K562 (cell line): ENCODE results near the gene NPR2. TPM values are rescaled to one million over a fixed set of nuclear protein-coding genes. Genes with fewer than 3 reads are reported as not detected.
A peak's percentile ranks its signal among the peaks of the same experiment; 100 is the strongest.

Experiments used
- ATAC-seq: fragments of 200-7000 bp; cut with Tn5 transposase; 3 replicates; pipeline ENCODE4 v1.9.1; 2020; ENCODE audit warnings: moderate library complexity
- BruUV-seq: library from RNA; stranded (reverse); fragments of 400-500 nt; replicated peaks from 2 replicates; lab custom pipeline; 2021; lab: Mats Ljungman, UMichigan
- CTCF ChIA-PET: fragments of 300-600 bp; formaldehyde crosslinking; extraction: SDS; loops from one replicate; lab custom pipeline; 2021; ENCODE audit warnings: low intra/inter-chr PET ratio; lab: Yijun Ruan, JAX
- POLR2A ChIA-PET: fragments of 300-600, 350-650 bp; sonication (Branson Sonifier 250); formaldehyde crosslinking; extraction: SDS; loops from one replicate; lab custom pipeline; 2021; ENCODE audit warnings: antibody characterized with exemption, inconsistent platforms; lab: Yijun Ruan, JAX
- DNase-seq, 4 experiments: peaks; one replicate each; pipeline versions ENCODE4 v3.0.0 to v3.0.0-alpha.2; 2011 to 2018; ENCODE audit warnings: low spot score in 3 of 4, mixed read lengths in 3 of 4; ENCODE audit errors: extremely low read depth in 1 of 4
- FAIRE-seq: peaks from 2 replicates; lab custom pipeline; 2011; peaks lifted over from hg19 to GRCh38; lab: Jason Lieb, UNC
- H2AFZ ChIP-seq: 2 replicates; pipeline ENCODE4 v1.6.0; 2011; ENCODE audit warnings: low read depth, low read length, control low read depth, inconsistent platforms
- H3K27ac ChIP-seq: fragments of 200-600 bp; 3 replicates; pipeline ENCODE4 v1.8.0; 2011; ENCODE audit warnings: low read depth, mild to moderate bottlenecking, control low read depth, inconsistent platforms, low read length, moderate library complexity, mixed read lengths; ENCODE audit errors: extremely low read depth
- H3K27me3 ChIP-seq, 2 experiments: fragments of 300-600 bp in 1 of 2; 2 replicates in 1 of 2; 3 replicates in 1 of 2; pipeline versions ENCODE4 v1.6.0 to v1.8.0; 2011; ENCODE audit warnings: inconsistent platforms in 2 of 2, low read length in 2 of 2, mild to moderate bottlenecking in 1 of 2, mixed read lengths in 1 of 2, moderate library complexity in 1 of 2; ENCODE audit not compliant: control insufficient read depth in 2 of 2, insufficient read depth in 2 of 2
- H3K36me3 ChIP-seq: fragments of 300-600 bp; 3 replicates; pipeline ENCODE4 v1.8.0; 2011; ENCODE audit warnings: mild to moderate bottlenecking, low read length, inconsistent platforms; ENCODE audit not compliant: control insufficient read depth, insufficient read depth
- H3K4me1 ChIP-seq, 2 experiments: fragments of 200-600 bp in 1 of 2; replicated peaks in 1 of 2; 2 replicates in 1 of 2; 3 replicates in 1 of 2; pipeline versions ENCODE4 v1.5.1 to v1.8.0; 2011; ENCODE audit warnings: inconsistent platforms in 2 of 2, low read length in 2 of 2, mild to moderate bottlenecking in 1 of 2, mixed read lengths in 1 of 2, moderate library complexity in 1 of 2; ENCODE audit not compliant: control insufficient read depth in 2 of 2, insufficient read depth in 2 of 2
- H3K4me2 ChIP-seq: 2 replicates; pipeline ENCODE4 v1.6.1; 2011; ENCODE audit warnings: low read length, control low read depth, inconsistent platforms, mixed read lengths; ENCODE audit not compliant: insufficient read depth
- H3K4me3 ChIP-seq: fragments of 200-600 bp; sonication (generic), shearing (Covaris generic); 2 replicates; pipeline ENCODE4 v1.5.1; 2016; ENCODE audit warnings: control low read depth, inconsistent platforms
- H3K79me2 ChIP-seq: fragments of 200-600 bp; 3 replicates; pipeline ENCODE4 v1.8.0; 2011; ENCODE audit warnings: low read length, inconsistent platforms; ENCODE audit not compliant: control insufficient read depth, insufficient read depth
- H3K9ac ChIP-seq, 2 experiments: 2 replicates each; pipeline versions ENCODE4 v1.6.0 to v1.6.1; 2011; ENCODE audit warnings: low read depth in 2 of 2, low read length in 2 of 2, control low read depth in 1 of 2, inconsistent platforms in 1 of 2, mild to moderate bottlenecking in 1 of 2, mixed read lengths in 1 of 2; ENCODE audit not compliant: insufficient read depth in 1 of 2
- H3K9me1 ChIP-seq: one replicate; pipeline ENCODE4 v1.6.0; 2011; ENCODE audit warnings: inconsistent platforms, mild to moderate bottlenecking, low read length, moderate library complexity; ENCODE audit not compliant: control insufficient read depth, insufficient read depth
- H3K9me3 ChIP-seq: replicated peaks from 2 replicates; pipeline ENCODE4 v1.5.1; 2011; ENCODE audit warnings: low read depth, low read length, inconsistent platforms; ENCODE audit not compliant: control insufficient read depth, insufficient read depth
- H4K20me1 ChIP-seq: replicated peaks from 2 replicates; pipeline ENCODE4 v1.6.1; 2011; ENCODE audit warnings: low read length, inconsistent platforms, mixed read lengths; ENCODE audit not compliant: control insufficient read depth, insufficient read depth
- CHD1 ChIP-seq: fragments of 200-600 bp; sonication (generic); IDR thresholded peaks from one replicate; pipeline ENCODE4 v1.6.1; 2012; ENCODE audit warnings: mild to moderate bottlenecking, moderate library complexity, low read length, inconsistent platforms
- SRSF1 ChIP-seq: fragments of 200-400 bp; formaldehyde crosslinking; IDR thresholded peaks from 2 replicates; pipeline ENCODE4 v1.6.1; 2017; ENCODE audit warnings: mild to moderate bottlenecking, low read depth, low read length, moderate library complexity
- WGBS: fragments of 100-300 bp; shearing (Covaris generic); methylation state at CpG from one replicate; pipeline ENCODE4 v1.1.6; 2016; ENCODE audit warnings: low coverage, mixed read lengths; ENCODE audit not compliant: insufficient coverage; ENCODE audit errors: missing lambda C conversion rate; 5-methylcytosine and 5-hydroxymethylcytosine counted together
- in situ Hi-C: fragments of 300-500 bp; cut with MboI; formaldehyde crosslinking; loops from 4 replicates; pipeline ENCODE4 v1.15.0; 2018; ENCODE audit warnings: inconsistent platforms, mixed read lengths
- intact Hi-C: fragments of 100-400 bp; cut with micrococcal nuclease; formaldehyde crosslinking; loops from 2 replicates; pipeline ENCODE4 v1.14.2; 2022
- polyA plus RNA-seq, 8 experiments: library from polyadenylated mRNA; depleted of rRNA in 4 of 8; stranded (reverse) in 5 of 8; unstranded in 3 of 8; fragments of >200 nt; fragmentation: Nextera tagmentation in 2 of 8; fragmentation: Illumina TruSeq in 1 of 8; extraction: Ambion mirVana in 2 of 8; extraction: Trizol in 1 of 8; gene quantifications; 2 replicates each; pipeline versions ENCODE4 v1.2.1 to v1.2.3, GENCODE V29; 2011 to 2014; ENCODE audit warnings: inconsistent platforms in 1 of 8, missing spikeins in 1 of 8
- total RNA-seq, 7 experiments: library from RNA; depleted of rRNA in 6 of 7; stranded (reverse); fragments of >200 nt in 6 of 7; fragmentation: Illumina TruSeq in 2 of 7; extraction: Trizol in 2 of 7; gene quantifications; 2 replicates each; pipeline versions ENCODE4 v1.2.1 to v1.2.3, GENCODE V29; 2011 to 2021; ENCODE audit warnings: low replicate concordance in 1 of 7
- TF ChIP-seq, protein P1 (sequence below), 3 experiments: fragments of 200-800 bp in 1 of 3; sonication (Bioruptor generic) in 1 of 3; sonication (generic) in 1 of 3; formaldehyde crosslinking in 1 of 3; IDR thresholded peaks; 2 replicates each; pipeline versions ENCODE4 v1.6.1 to v1.8.0; 2016 to 2022; ENCODE audit warnings: mild to moderate bottlenecking in 2 of 3, missing compliant biosample characterization in 2 of 3, missing genetic modification characterization in 2 of 3, missing genetic modification reagents in 1 of 3

The NPR2 gene
- total and polyA plus RNA-seq, 9 of the 15 experiments (the other 6 are each of a cell fraction or from before 2014, with no cell fraction given): 2.4 to 12.9 (median 6.0) TPM

DNA sequence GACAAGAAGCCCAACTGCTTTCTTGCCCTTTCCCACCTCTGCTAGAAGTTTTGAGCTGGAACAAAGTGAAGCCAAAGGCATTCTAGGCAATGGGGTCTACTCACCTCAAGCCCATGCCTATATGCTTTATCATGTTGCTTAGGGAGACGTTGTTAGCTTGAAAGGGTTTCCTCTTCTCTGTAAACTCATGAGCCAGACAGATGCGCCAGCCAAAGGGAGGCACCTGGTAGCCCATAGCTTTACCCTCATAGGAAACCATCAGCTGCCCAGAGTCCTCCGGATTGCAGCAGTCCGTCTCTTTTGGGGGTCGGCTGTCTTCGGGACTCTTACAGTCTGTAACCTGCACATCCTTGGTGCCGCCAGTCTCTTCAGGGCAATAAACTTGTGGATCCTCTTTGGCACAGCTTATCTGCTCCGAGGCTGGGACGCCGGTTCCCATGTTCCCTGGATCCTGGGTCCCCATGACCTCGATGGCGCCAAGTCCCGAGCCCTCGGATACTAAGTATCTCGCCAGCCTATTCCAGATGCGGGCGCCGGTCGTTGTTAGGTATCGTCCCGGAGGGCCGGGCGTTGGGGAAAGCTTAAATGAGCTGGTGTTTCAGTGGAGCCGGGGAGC is 43.0 kb upstream of the NPR2 start:
- intact Hi-C loops: loop anchor here (2.0 kb wide), 1 partner anchor 16 kb away; the partner anchor contains the start of genes CREB3 and TLN1

More for the DNA sequence above, 43.0 kb upstream of the NPR2 start:
- TF ChIP-seq, protein P1, sequence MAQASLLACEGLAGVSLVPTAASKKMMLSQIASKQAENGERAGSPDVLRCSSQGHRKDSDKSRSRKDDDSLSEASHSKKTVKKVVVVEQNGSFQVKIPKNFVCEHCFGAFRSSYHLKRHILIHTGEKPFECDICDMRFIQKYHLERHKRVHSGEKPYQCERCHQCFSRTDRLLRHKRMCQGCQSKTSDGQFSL (CRISPR knock-in tag; IDR thresholded peaks at IDR 0.05): 0 out of 2 replicates have a peak, but pooled peaks have one; percentile 24
- TF ChIP-seq, protein P1 (tag; IDR thresholded peaks at IDR 0.05): no peak
- TF ChIP-seq CHD1 (peak; percentile 34), SRSF1 (no peak)
- Histone ChIP-seq H3K36me3 (peaks cover 55% of the 10 kb centered on the region), H2AFZ (peak overlapping the region; percentile 79; the same call in 1 of the 2 replicates), H3K9ac (peak overlapping the region; percentile 86 to 91), H3K79me2 (peaks cover 63% of the 10 kb centered on the region), H3K4me3 (peak overlapping the region; percentile 95), H3K27me3 (no peaks in the 10 kb centered on the region), H3K4me1 (peaks cover 8 to 18% of the 10 kb centered on the region in 2 experiments; a peak in 4 of 5 replicates), H3K4me2 (peak overlapping the region; percentile 93), H3K27ac (peak overlapping the region; percentile 91), H3K9me1 (peaks cover 6% of the 10 kb centered on the region), H4K20me1 (peaks cover 19% of the 10 kb centered on the region), H3K9me3 (no peaks in the 10 kb centered on the region)
- no TSS peak for BruUV-seq
- POLR2A ChIA-PET: interaction anchor here (0.7 to 3.9 kb wide), 9 partner anchors 8 to 87 kb away, joined by 3 to 17 read pairs (median 3); partner anchors contain the start of genes CREB3 and TLN1
- WGBS: 0% methylated on average over 18 of the region's 24 CpGs
- ATAC-seq (no peak), DNase-seq (no peak), FAIRE-seq (no peak)
- in situ Hi-C loops: no loop called here
- CTCF ChIA-PET: no interaction called here
